OCI-LY3 (cell line): ENCODE measurements around the gene PRSS33.

Experiments
- H2AFZ ChIP-seq: fragments of 200-600, 300-600 bp; shearing (Covaris generic); 2 replicates; pipeline ENCODE4 v1.6.0; 2014; ENCODE audit warnings: antibody characterized with exemption, low read depth, low read length
- H3K27ac ChIP-seq: fragments of 200-600, 300-600 bp; sonication (generic); 2 replicates; pipeline ENCODE4 v1.5.1; 2014; ENCODE audit warnings: mild to moderate bottlenecking, low read length, moderate library complexity, mixed read lengths
- H3K27me3 ChIP-seq: fragments of 200-600, 300-600 bp; sonication (generic); 2 replicates; pipeline ENCODE4 v1.6.1; 2014; ENCODE audit warnings: low read depth, low read length, mixed read lengths
- H3K36me3 ChIP-seq: fragments of 200-600, 300-600 bp; sonication (generic); replicated peaks from 2 replicates; pipeline ENCODE3; 2014; ENCODE audit warnings: low read depth, low read length, mixed read lengths
- H3K4me1 ChIP-seq: fragments of 300-600, 200-600 bp; sonication (generic); 2 replicates; pipeline ENCODE4 v1.6.1; 2014; ENCODE audit warnings: low read length, mixed read lengths
- H3K4me2 ChIP-seq: fragments of 200-600, 300-600 bp; sonication (generic); 2 replicates; pipeline ENCODE4 v1.6.1; 2014; ENCODE audit warnings: low read length, mixed read lengths
- H3K4me3 ChIP-seq: fragments of 300-600, 200-600 bp; sonication (generic); 2 replicates; pipeline ENCODE4 v1.5.1; 2014; ENCODE audit warnings: antibody characterized with exemption, mild to moderate bottlenecking, low read length, moderate library complexity
- H3K79me2 ChIP-seq: fragments of 300-600, 200-600 bp; shearing (Covaris generic); 2 replicates; pipeline ENCODE4 v1.6.1; 2014; ENCODE audit warnings: mild to moderate bottlenecking, low read length, mixed read lengths
- H3K9ac ChIP-seq: fragments of 300-600, 200-600 bp; shearing (Covaris generic); 2 replicates; pipeline ENCODE4 v1.6.0; 2014; ENCODE audit warnings: mild to moderate bottlenecking, low read length, moderate library complexity
- H3K9me3 ChIP-seq: fragments of 200-600, 300-600 bp; shearing (Covaris generic); 2 replicates; pipeline ENCODE4 v1.6.1; 2014; ENCODE audit warnings: low read length, mixed read lengths; ENCODE audit not compliant: insufficient read depth
- H4K20me1 ChIP-seq: fragments of 200-600, 300-600 bp; sonication (generic); 2 replicates; pipeline ENCODE4 v1.6.1; 2016; ENCODE audit warnings: low read length, mixed read lengths; ENCODE audit not compliant: insufficient read depth
- EZH2phosphoT487 ChIP-seq: fragments of 200-600 bp; shearing (Covaris generic); IDR thresholded peaks from 2 replicates; pipeline ENCODE4 v1.6.1; 2018; ENCODE audit warnings: antibody characterized with exemption, mixed run types, low read depth
- TF ChIP-seq, protein P1 (sequence below): fragments of 200-600, 300-600 bp; sonication (generic); IDR thresholded peaks from 2 replicates; pipeline ENCODE4 v1.5.1; 2014; ENCODE audit warnings: antibody characterized with exemption, low read length, low read depth

Gene PRSS33

DNA sequence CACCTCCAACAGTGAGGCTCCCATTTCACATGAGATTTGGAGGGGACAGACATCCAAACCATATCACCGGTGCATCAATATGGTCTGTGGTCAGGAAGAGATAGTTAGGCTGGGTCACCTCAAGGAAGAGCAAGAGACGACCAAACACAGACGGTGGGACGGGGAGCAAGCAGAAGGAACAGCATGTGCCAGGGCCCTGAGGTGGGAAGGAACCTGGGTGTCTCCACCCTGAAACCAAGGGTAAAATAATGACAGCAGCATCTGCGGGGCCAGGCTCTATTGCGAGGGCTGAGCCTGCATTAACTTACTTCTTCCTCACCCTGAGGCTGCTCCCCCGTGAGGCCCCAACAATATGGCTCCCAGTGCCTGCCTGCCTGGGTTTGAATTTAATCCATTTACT, 20.8 kb upstream of the PRSS33 start:
- no peaks in the 10 kb centered on the region for H3K9me3 ChIP-seq
- H3K27ac ChIP-seq: no peak overlapping the region
- no peak overlapping the region for H3K4me2 ChIP-seq
- no peaks in the 10 kb centered on the region for H3K4me1 ChIP-seq
- no peaks in the 10 kb centered on the region for H3K79me2 ChIP-seq
- no peaks in the 10 kb centered on the region for H4K20me1 ChIP-seq
- H3K27me3 ChIP-seq: peaks cover 20% of the 10 kb centered on the region; the same call in 1 of the 2 replicates
- no peak overlapping the region for H2AFZ ChIP-seq
- no peak overlapping the region for H3K4me3 ChIP-seq
- no peaks in the 10 kb centered on the region for H3K36me3 ChIP-seq
- TF ChIP-seq EZH2phosphoT487: no peak
- TF ChIP-seq, protein P1, sequence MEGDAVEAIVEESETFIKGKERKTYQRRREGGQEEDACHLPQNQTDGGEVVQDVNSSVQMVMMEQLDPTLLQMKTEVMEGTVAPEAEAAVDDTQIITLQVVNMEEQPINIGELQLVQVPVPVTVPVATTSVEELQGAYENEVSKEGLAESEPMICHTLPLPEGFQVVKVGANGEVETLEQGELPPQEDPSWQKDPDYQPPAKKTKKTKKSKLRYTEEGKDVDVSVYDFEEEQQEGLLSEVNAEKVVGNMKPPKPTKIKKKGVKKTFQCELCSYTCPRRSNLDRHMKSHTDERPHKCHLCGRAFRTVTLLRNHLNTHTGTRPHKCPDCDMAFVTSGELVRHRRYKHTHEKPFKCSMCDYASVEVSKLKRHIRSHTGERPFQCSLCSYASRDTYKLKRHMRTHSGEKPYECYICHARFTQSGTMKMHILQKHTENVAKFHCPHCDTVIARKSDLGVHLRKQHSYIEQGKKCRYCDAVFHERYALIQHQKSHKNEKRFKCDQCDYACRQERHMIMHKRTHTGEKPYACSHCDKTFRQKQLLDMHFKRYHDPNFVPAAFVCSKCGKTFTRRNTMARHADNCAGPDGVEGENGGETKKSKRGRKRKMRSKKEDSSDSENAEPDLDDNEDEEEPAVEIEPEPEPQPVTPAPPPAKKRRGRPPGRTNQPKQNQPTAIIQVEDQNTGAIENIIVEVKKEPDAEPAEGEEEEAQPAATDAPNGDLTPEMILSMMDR: no peak
- H3K9ac ChIP-seq: no peak overlapping the region

DNA sequence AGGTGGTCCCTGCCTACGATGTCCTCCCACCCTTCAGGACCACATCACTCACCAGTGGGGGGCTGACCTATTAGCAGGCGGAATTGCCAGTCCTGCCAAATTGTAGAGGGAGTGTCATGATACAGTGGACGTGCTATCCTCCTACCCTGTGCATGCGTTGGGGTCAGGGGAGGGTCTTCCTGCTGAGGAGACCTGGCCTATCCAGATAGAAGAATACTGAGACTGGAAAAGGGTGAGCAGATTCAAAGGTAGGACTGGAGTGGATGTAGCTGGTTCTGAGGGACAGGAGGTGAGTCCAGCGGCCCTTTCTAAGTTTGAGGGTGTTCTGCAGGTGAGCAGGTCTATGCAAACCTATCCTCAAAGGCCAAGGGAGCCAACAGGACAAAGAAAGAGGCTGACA, 18.9 kb upstream of the PRSS33 start:
- Histone ChIP-seq H2AFZ (no peak overlapping the region), H3K79me2 (no peaks in the 10 kb centered on the region), H3K4me3 (no peak overlapping the region), H3K4me2 (no peak overlapping the region), H4K20me1 (no peaks in the 10 kb centered on the region), H3K9me3 (no peaks in the 10 kb centered on the region), H3K9ac (no peak overlapping the region), H3K27me3 (peaks cover 20% of the 10 kb centered on the region; the same call in 1 of the 2 replicates), H3K27ac (no peak overlapping the region), H3K36me3 (no peaks in the 10 kb centered on the region), H3K4me1 (no peaks in the 10 kb centered on the region)
- TF ChIP-seq, protein P1: no peak
- TF ChIP-seq EZH2phosphoT487: no peak

DNA sequence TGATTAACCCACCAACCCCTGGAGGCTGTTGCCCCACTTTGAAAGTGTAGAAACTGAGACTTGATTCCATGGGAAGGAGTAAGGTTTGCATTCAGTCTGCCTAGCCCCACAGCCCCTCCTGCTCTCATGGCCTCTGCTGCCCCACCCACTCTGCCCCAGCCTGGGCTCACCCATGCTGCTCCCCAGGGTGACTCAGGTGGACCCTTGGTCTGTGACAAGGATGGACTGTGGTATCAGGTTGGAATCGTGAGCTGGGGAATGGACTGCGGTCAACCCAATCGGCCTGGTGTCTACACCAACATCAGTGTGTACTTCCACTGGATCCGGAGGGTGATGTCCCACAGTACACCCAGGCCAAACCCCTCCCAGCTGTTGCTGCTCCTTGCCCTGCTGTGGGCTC, 17.4 kb upstream of the PRSS33 start:
- no peaks in the 10 kb centered on the region for H3K4me1 ChIP-seq
- TF ChIP-seq, protein P1: no peak
- TF ChIP-seq EZH2phosphoT487: no peak
- H3K9me3 ChIP-seq: no peaks in the 10 kb centered on the region
- no peak overlapping the region for H3K4me2 ChIP-seq
- no peak overlapping the region for H3K4me3 ChIP-seq
- H3K27ac ChIP-seq: no peak overlapping the region
- H3K79me2 ChIP-seq: no peaks in the 10 kb centered on the region
- H3K27me3 ChIP-seq: peaks cover 16% of the 10 kb centered on the region; the same call in 1 of the 2 replicates
- no peaks in the 10 kb centered on the region for H4K20me1 ChIP-seq
- H3K9ac ChIP-seq: no peak overlapping the region
- no peaks in the 10 kb centered on the region for H3K36me3 ChIP-seq
- H2AFZ ChIP-seq: no peak overlapping the region

DNA sequence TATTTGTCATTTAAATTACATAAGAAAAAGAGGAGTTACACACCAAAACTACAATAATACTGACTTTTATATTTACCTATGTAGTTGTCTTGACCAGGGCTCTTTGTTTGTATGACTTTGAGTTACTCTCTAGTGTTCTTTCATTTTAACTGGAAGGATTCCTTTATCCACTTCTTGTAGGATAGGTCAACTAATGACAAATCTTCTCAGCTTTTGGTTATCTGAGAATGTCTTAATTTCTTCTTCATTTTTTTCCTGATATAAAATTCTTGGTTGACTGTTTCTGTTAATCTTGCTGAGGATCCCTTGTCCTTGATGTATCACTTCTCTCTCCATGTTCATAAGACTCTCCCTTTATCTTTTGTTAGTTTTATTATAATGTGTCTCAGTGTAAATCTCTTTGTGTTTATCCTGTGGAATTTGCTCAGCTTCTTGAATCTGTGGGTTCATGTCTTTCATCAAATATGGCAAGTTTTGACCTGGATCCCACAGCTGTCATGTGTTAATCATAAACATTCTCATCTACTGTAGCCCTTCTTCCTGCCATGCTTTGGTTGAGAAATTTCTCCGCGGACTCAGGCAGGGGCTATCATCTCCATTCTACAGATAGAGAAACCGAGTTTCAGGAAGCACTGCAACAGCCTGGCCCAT, 16.3 kb upstream of the PRSS33 start:
- Histone ChIP-seq H2AFZ (no peak overlapping the region), H3K36me3 (no peaks in the 10 kb centered on the region), H3K9ac (no peak overlapping the region), H3K27ac (no peak overlapping the region), H3K27me3 (peaks cover 13% of the 10 kb centered on the region; the same call in 1 of the 2 replicates), H3K79me2 (no peaks in the 10 kb centered on the region), H4K20me1 (no peaks in the 10 kb centered on the region), H3K4me2 (no peak overlapping the region), H3K9me3 (no peaks in the 10 kb centered on the region), H3K4me1 (no peaks in the 10 kb centered on the region), H3K4me3 (no peak overlapping the region)
- TF ChIP-seq EZH2phosphoT487: no peak
- TF ChIP-seq, protein P1: no peak
